ENCODE measurements around the gene STX18. TPM values are rescaled to one million over a fixed set of nuclear protein-coding genes. Genes with fewer than 3 reads are reported as not detected.

STX18 gene
- total and polyA plus RNA-seq, 10 of the 15 experiments (the other 5 are each of a cell fraction or from before 2014, with no cell fraction given) = 8.2 to 46.6 (median 31.1) TPM

DNA sequence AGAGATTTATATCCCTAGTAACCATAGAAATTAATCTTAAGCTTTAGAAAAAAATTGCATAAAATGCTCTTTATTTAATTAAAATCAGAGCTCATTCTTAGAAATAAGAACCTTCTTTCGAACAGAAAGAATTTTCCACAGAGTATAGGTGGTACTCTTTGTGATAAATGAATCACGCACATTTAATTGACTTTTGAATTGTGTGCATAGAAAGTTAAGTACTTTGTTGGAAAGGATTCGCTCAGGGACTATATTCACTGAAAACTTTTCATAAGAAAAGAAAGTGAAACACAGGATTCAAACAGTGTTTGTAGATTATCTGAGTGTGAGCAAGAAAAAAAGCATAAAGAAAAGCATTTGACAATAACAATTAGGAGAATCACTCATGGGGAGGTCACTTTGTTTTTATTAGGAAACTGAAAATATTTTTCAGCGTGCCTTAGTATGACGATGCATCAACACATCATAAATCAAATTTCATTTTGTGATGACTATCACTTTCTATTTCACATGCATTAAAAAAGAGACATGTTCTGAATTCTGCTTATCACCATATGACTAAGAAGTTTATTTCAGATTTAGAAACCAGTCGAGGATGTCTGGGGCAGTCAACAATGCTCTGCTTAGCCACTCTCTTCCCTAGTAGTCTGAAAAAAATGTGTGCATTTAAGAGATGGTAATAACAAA lies 49.5 kb downstream of the STX18 start:
- WGBS (ENCODE audit: insufficient coverage, insufficient replicate concordance, low lambda C conversion rate, missing lambda C conversion rate) = under 1% methylated on average over 6 of the region's 6 CpGs
- no TSS peak for BruUV-seq (replicated peaks)
- ChIA-PET SMC1A (ENCODE audit: uncharacterized antibody, unreplicated experiment) (interaction anchor here (0.7 to 10.3 kb wide), 15 partner anchors 10 to 269 kb away, joined by 3 to 131 read pairs (median 4); partner anchors contain the start of gene STX18), CTCF (interaction anchor here (0.8 to 4.8 kb wide), 12 partner anchors 8 to 270 kb away, joined by 3 to 36 read pairs (median 5); no protein-coding TSS in a partner anchor), RAD21 (ENCODE audit: unreplicated experiment) (interaction anchor here (0.9 to 6.1 kb wide), 8 partner anchors 10 to 270 kb away, joined by 4 to 58 read pairs (median 8); partner anchors contain the start of gene STX18), POLR2A (interaction anchor here (0.6 to 1.6 kb wide), 5 partner anchors 20 to 269 kb away, joined by 3 to 5 read pairs (median 3); partner anchors contain the start of gene STX18)
- FAIRE-seq = peak; percentile 86
- Histone ChIP-seq H3K4me2 (ENCODE audit: control insufficient read depth, insufficient read depth) (peak overlapping the region; percentile 81), H3K79me2 (ENCODE audit: control insufficient read depth, insufficient read depth, low read length) (peaks cover 14% of the 10 kb centered on the region), H3K27ac (ENCODE audit: control insufficient read depth, insufficient read depth) (peak overlapping the region; percentile 84), H3K4me3 (peak overlapping the region; percentile 69), H3K27me3 (replicated peaks in 1 of 2; ENCODE audit: control insufficient read depth in 2 of 2, insufficient read depth in 2 of 2, low read length in 1 of 2) (no peaks in the 10 kb centered on the region), H4K20me1 (ENCODE audit: control insufficient read depth, insufficient read depth) (no peaks in the 10 kb centered on the region), H3K9ac (ENCODE audit: control insufficient read depth, insufficient read depth, low read length) (peak overlapping the region; percentile 41), H2AFZ (ENCODE audit: control insufficient read depth, low read depth, low read length) (peak overlapping the region; percentile 34), H3K36me3 (ENCODE audit: control insufficient read depth in 2 of 2, insufficient read depth in 2 of 2, low read length in 1 of 2) (no peaks in the 10 kb centered on the region; a peak in 1 of 4 replicates), H3K4me1 (ENCODE audit: control insufficient read depth, insufficient read depth, low read length) (peaks cover 23% of the 10 kb centered on the region; the same call in 1 of the 2 replicates), H3K9me3 (replicated peaks; ENCODE audit: control insufficient read depth, insufficient read depth, low read length) (no peaks in the 10 kb centered on the region)
- in situ Hi-C loops (cut with MboI) (loop anchor here (5.0 kb wide), 1 partner anchor 270 kb away; no protein-coding TSS in a partner anchor), intact Hi-C loops (cut with micrococcal nuclease; ENCODE audit: unreplicated experiment) (loop anchor here (1.0 kb wide), 2 partner anchors 32 to 270 kb away; no protein-coding TSS in a partner anchor)
- DNase-seq (ENCODE audit: low read depth, low spot score) = peak; percentile 56
- peak; percentile 87 for ATAC-seq
- 0 out of 2 replicates have a peak, but pooled peaks have one; percentile 8 for TF ChIP-seq ZNF384 (IDR thresholded peaks at IDR 0.05; ENCODE audit: borderline replicate concordance, low read depth, low read length)
- 0 out of 2 replicates have a peak, but pooled peaks have one; percentile 46 for TF ChIP-seq RFX5 (IDR thresholded peaks at IDR 0.05; ENCODE audit: low read depth, low read length)
- TF ChIP-seq CREM (IDR thresholded peaks at IDR 0.05; ENCODE audit: low read depth) = peak; percentile 60
- TF ChIP-seq, protein P1, sequence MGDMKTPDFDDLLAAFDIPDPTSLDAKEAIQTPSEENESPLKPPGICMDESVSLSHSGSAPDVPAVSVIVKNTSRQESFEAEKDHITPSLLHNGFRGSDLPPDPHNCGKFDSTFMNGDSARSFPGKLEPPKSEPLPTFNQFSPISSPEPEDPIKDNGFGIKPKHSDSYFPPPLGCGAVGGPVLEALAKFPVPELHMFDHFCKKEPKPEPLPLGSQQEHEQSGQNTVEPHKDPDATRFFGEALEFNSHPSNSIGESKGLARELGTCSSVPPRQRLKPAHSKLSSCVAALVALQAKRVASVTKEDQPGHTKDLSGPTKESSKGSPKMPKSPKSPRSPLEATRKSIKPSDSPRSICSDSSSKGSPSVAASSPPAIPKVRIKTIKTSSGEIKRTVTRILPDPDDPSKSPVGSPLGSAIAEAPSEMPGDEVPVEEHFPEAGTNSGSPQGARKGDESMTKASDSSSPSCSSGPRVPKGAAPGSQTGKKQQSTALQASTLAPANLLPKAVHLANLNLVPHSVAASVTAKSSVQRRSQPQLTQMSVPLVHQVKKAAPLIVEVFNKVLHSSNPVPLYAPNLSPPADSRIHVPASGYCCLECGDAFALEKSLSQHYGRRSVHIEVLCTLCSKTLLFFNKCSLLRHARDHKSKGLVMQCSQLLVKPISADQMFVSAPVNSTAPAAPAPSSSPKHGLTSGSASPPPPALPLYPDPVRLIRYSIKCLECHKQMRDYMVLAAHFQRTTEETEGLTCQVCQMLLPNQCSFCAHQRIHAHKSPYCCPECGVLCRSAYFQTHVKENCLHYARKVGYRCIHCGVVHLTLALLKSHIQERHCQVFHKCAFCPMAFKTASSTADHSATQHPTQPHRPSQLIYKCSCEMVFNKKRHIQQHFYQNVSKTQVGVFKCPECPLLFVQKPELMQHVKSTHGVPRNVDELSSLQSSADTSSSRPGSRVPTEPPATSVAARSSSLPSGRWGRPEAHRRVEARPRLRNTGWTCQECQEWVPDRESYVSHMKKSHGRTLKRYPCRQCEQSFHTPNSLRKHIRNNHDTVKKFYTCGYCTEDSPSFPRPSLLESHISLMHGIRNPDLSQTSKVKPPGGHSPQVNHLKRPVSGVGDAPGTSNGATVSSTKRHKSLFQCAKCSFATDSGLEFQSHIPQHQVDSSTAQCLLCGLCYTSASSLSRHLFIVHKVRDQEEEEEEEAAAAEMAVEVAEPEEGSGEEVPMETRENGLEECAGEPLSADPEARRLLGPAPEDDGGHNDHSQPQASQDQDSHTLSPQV (IDR thresholded peaks at IDR 0.05) = 0 out of 2 replicates have a peak, but pooled peaks have one; percentile 54
- TF ChIP-seq IKZF2 (IDR thresholded peaks at IDR 0.05) = peak in 1 of 2 experiments; percentile 23; a peak in 1 of 4 replicates
- TF ChIP-seq MEF2A (IDR thresholded peaks at IDR 0.05; ENCODE audit: insufficient read depth, low read depth, low read length) = 0 out of 2 replicates have a peak, but pooled peaks have one; percentile 57
- TF ChIP-seq ZZZ3 (IDR thresholded peaks at IDR 0.05; ENCODE audit: control insufficient read depth, insufficient read length, low read depth) = no peak
- peak; percentile 88 for TF ChIP-seq ATF7 (IDR thresholded peaks at IDR 0.05; ENCODE audit: low read depth)
- TF ChIP-seq, protein P2, sequence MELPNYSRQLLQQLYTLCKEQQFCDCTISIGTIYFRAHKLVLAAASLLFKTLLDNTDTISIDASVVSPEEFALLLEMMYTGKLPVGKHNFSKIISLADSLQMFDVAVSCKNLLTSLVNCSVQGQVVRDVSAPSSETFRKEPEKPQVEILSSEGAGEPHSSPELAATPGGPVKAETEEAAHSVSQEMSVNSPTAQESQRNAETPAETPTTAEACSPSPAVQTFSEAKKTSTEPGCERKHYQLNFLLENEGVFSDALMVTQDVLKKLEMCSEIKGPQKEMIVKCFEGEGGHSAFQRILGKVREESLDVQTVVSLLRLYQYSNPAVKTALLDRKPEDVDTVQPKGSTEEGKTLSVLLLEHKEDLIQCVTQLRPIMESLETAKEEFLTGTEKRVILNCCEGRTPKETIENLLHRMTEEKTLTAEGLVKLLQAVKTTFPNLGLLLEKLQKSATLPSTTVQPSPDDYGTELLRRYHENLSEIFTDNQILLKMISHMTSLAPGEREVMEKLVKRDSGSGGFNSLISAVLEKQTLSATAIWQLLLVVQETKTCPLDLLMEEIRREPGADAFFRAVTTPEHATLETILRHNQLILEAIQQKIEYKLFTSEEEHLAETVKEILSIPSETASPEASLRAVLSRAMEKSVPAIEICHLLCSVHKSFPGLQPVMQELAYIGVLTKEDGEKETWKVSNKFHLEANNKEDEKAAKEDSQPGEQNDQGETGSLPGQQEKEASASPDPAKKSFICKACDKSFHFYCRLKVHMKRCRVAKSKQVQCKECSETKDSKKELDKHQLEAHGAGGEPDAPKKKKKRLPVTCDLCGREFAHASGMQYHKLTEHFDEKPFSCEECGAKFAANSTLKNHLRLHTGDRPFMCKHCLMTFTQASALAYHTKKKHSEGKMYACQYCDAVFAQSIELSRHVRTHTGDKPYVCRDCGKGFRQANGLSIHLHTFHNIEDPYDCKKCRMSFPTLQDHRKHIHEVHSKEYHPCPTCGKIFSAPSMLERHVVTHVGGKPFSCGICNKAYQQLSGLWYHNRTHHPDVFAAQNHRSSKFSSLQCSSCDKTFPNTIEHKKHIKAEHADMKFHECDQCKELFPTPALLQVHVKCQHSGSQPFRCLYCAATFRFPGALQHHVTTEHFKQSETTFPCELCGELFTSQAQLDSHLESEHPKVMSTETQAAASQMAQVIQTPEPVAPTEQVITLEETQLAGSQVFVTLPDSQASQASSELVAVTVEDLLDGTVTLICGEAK (IDR thresholded peaks at IDR 0.05; ENCODE audit: borderline replicate concordance) = no peak; the same call in 1 of the 2 replicates
- TF ChIP-seq, protein P3, sequence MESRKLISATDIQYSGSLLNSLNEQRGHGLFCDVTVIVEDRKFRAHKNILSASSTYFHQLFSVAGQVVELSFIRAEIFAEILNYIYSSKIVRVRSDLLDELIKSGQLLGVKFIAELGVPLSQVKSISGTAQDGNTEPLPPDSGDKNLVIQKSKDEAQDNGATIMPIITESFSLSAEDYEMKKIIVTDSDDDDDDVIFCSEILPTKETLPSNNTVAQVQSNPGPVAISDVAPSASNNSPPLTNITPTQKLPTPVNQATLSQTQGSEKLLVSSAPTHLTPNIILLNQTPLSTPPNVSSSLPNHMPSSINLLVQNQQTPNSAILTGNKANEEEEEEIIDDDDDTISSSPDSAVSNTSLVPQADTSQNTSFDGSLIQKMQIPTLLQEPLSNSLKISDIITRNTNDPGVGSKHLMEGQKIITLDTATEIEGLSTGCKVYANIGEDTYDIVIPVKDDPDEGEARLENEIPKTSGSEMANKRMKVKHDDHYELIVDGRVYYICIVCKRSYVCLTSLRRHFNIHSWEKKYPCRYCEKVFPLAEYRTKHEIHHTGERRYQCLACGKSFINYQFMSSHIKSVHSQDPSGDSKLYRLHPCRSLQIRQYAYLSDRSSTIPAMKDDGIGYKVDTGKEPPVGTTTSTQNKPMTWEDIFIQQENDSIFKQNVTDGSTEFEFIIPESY (IDR thresholded peaks at IDR 0.05) = no peak
- 0 out of 2 replicates have a peak, but pooled peaks have one; percentile 16 for TF ChIP-seq BCL11A (IDR thresholded peaks at IDR 0.05; ENCODE audit: low read depth, low read length)
- no peak; the same call in 1 of the 2 replicates for TF ChIP-seq RUNX3 (IDR thresholded peaks at IDR 0.05; ENCODE audit: low read length)
